ENCODE data around the gene MED16. TPM values are rescaled to one million over a fixed set of nuclear protein-coding genes. Genes with fewer than 3 reads are reported as not detected.

The MED16 gene
- total RNA-seq, 6 donors from 2014 or later, result 33.5 to 110 (median 62.1) TPM

DNA sequence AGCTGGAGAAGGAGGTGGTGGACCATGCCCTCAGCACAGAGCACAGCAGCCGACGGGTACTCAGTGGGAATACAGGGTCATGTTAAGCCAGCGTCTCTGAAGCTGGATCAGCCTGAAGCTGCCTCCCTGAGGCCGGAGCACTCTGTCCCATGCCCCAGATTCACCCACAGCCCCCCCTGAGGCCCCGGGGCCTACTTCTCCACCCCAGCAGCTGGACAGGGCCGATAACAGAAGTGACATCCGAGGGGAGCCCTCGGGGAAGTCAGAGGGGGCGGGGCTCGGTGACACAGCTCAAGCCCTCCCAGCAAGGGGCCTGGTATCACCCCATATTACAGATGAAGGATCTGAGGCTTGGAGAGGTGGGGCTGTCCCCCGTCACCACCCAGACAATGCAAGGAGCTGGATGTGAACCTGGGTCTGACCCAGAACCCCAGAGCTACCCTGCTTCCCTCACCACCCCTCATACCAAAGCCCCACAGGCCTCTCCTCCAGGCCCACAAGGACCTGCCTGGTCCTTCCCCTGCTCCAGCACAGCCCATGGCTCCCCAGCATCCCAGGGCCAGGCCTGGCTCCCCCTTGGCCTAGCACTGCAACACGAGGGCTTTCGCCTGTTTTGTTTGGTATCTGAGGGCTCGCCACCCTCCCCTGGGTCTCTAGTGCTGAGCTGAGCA lies 14.3 kb upstream of the MED16 start:
- TF ChIP-seq POLR2A (IDR thresholded peaks at IDR 0.05) (no peak), EP300 (IDR thresholded peaks at IDR 0.05) (no peak), POLR2AphosphoS5 (IDR thresholded peaks at IDR 0.05) (no peak)
- TF ChIP-seq, protein P1, sequence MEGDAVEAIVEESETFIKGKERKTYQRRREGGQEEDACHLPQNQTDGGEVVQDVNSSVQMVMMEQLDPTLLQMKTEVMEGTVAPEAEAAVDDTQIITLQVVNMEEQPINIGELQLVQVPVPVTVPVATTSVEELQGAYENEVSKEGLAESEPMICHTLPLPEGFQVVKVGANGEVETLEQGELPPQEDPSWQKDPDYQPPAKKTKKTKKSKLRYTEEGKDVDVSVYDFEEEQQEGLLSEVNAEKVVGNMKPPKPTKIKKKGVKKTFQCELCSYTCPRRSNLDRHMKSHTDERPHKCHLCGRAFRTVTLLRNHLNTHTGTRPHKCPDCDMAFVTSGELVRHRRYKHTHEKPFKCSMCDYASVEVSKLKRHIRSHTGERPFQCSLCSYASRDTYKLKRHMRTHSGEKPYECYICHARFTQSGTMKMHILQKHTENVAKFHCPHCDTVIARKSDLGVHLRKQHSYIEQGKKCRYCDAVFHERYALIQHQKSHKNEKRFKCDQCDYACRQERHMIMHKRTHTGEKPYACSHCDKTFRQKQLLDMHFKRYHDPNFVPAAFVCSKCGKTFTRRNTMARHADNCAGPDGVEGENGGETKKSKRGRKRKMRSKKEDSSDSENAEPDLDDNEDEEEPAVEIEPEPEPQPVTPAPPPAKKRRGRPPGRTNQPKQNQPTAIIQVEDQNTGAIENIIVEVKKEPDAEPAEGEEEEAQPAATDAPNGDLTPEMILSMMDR (IDR thresholded peaks at IDR 0.05), result no peak
- 81 to 96% methylated on average over 3 to 14 of the region's 14 CpGs for WGBS, 2 donors
- Histone ChIP-seq H3K9me3 (no peaks in the 10 kb centered on the region), H3K27me3 (no peaks in the 10 kb centered on the region), H3K4me3 (no peak overlapping the region), H3K27ac (peak overlapping the region; percentile 4 to 91 (median 76)), H3K4me1 (peaks cover 9 to 24% (median 21%) of the 10 kb centered on the region in 4 donors), H3K36me3 (no peaks in the 10 kb centered on the region)
- peak; percentile 45 to 58 for DNase-seq
- ATAC-seq (ENCODE audit: low FRiP score in 2 of 2), result no peak

DNA sequence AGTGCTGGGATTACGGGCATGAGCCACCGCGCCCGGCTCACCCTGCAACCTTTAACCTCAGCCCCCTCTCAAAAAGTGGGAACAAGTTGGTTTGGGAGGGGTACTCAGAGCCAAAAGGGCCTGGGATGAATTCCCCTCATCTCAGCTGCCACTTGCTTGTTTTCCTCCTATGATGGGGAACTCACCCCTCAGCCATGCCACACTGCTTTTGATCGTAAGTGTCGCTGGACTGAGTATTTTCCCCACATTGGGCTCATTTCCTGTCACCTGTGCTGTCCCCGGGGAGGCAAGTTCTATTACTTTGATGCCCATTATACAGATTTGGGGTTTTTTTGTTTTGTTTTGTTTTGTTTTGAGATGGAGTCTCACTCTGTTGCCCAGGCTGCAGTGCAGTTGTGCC lies 13.5 kb upstream of the MED16 start:
- Histone ChIP-seq H3K27me3 (no peaks in the 10 kb centered on the region), H3K4me1 (peaks cover 9 to 20% (median 18%) of the 10 kb centered on the region in 4 donors), H3K27ac (no peak overlapping the region), H3K9me3 (no peaks in the 10 kb centered on the region), H3K36me3 (peaks cover 0 to 7% (median 5%) of the 10 kb centered on the region in 4 donors), H3K4me3 (no peak overlapping the region)
- no peak for TF ChIP-seq POLR2AphosphoS5 (IDR thresholded peaks at IDR 0.05)
- TF ChIP-seq EP300 (IDR thresholded peaks at IDR 0.05), result no peak
- ATAC-seq (ENCODE audit: low FRiP score in 2 of 2) (no peak), DNase-seq (peak in 1 of 2 donors; percentile 34)
- WGBS, 2 donors, result 84 to 89% methylated on average over 7 of the region's 7 CpGs

DNA sequence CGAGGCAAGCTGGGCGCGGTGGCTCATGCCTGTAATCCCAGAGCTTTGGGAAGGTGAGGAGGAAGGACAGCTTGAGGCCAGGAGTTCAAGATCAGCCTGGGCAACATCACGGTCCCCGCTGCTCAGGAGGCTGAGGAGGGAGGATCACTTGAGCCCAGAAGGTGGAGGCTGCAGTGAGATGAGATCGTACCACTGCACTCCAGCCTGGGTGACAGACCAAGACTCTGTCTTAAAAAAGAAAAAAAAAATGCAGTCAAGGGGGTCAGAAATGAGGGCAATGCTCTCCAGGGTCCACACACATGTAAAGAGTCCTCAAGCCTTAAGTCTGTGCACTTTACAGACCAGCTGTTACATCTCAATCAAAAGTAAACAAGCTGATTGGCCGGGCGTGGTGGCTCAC lies 11.6 kb upstream of the MED16 start:
- 84 to 89% methylated on average over 8 of the region's 8 CpGs for WGBS, 2 donors

DNA sequence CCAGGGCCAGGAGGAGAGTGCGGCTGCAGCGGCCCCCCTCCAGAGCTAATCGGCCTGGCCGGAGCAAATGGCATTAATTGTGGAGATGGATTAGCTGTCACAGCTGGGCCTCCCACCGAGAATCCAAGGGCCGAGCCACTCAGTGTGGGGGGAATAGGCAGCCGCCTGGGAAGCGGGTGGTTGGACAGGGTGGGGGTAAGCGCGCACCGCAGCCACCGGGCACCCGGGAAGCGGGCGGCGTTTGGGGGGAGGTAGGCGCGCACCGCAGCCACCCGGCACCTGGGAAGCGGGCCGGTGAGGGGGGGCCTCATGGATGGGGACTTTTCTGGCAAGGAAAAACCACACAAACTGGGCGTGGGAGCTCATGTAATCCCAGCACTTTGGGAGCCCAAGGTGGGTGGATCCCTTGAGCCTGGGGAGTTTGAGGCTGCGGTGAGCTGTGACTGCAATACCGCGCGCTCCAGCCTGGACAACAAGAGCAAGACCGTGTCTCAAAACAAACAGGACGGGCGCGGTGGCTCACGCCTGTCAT lies 10.3 kb upstream of the MED16 start:
- ATAC-seq (ENCODE audit: low FRiP score in 2 of 2) (no peak), DNase-seq (peak in 1 of 2 donors; percentile 78)
- Histone ChIP-seq H3K4me1 (peaks cover 0 to under 1% (median 0%) of the 10 kb centered on the region in 4 donors), H3K27ac (no peak overlapping the region), H3K9me3 (no peaks in the 10 kb centered on the region), H3K36me3 (peaks cover 0 to 29% (median 25%) of the 10 kb centered on the region in 4 donors), H3K27me3 (no peaks in the 10 kb centered on the region), H3K4me3 (no peak overlapping the region)
- 83 to 87% methylated on average over 26 to 32 of the region's 32 CpGs for WGBS, 2 donors
- TF ChIP-seq EP300 (IDR thresholded peaks at IDR 0.05), result no peak
- TF ChIP-seq, protein P1 (IDR thresholded peaks at IDR 0.05), result no peak
- TF ChIP-seq POLR2A (IDR thresholded peaks at IDR 0.05), result no peak
- no peak for TF ChIP-seq POLR2AphosphoS5 (IDR thresholded peaks at IDR 0.05)

More for the DNA sequence above, 11.6 kb upstream of the MED16 start:
- TF ChIP-seq POLR2A (IDR thresholded peaks at IDR 0.05), result no peak
- Histone ChIP-seq H3K4me1 (peaks cover 8 to 12% (median 12%) of the 10 kb centered on the region in 4 donors), H3K27me3 (no peaks in the 10 kb centered on the region), H3K36me3 (peaks cover 0 to 17% (median 13%) of the 10 kb centered on the region in 4 donors), H3K9me3 (no peaks in the 10 kb centered on the region), H3K27ac (no peak overlapping the region), H3K4me3 (no peak overlapping the region)
- ATAC-seq (ENCODE audit: low FRiP score in 2 of 2), result no peak
- DNase-seq, result no peak

DNA sequence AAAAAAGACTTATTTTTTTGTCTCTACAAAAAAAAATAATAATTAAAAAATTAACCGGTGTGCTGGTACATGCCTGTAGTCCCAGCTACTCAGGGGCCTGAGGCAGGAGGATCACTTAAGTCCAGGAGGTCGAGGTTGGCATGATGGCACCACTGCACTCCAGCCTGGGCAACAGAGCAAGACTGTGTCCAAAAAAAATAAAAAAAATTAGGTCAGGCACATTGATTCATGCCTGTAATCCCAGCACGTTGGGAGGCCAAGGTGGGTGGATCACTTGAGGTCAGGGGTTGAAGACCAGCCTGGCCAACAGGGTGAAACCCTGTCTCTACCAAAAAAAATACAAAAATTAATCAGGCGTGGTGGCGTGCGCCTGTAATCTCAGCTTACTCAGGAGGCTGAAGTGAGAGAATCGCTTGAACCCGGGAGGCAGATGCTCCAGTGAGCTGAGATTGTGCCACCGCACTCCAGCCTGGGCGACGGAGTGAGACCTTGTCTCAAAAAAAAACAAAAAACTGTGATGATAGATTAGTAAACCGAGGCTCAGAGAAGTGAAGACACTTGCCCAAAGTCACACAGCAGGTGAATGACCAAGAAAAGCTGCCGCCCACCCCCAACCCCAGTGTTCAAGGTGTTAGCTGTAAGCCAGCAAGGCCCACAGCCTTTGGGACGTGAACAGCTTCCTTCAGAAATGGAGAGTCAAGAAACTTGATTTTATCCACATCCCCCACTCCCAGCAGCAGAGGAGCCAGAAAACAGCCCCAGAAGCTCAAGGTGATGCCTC lies 9.6 kb upstream of the MED16 start:
- Histone ChIP-seq H3K4me3 (no peak overlapping the region), H3K4me1 (no peaks in the 10 kb centered on the region), H3K27ac (no peak overlapping the region), H3K27me3 (no peaks in the 10 kb centered on the region), H3K36me3 (peaks cover 0 to 30% (median 26%) of the 10 kb centered on the region in 4 donors), H3K9me3 (no peaks in the 10 kb centered on the region)
- DNase-seq (no peak), ATAC-seq (ENCODE audit: low FRiP score in 2 of 2) (no peak)
- 91 to 92% methylated on average over 14 of the region's 14 CpGs for WGBS, 2 donors
- no peak for TF ChIP-seq POLR2A (IDR thresholded peaks at IDR 0.05)
- TF ChIP-seq, protein P1 (IDR thresholded peaks at IDR 0.05), result no peak
- no peak for TF ChIP-seq EP300 (IDR thresholded peaks at IDR 0.05)
- TF ChIP-seq POLR2AphosphoS5 (IDR thresholded peaks at IDR 0.05), result no peak
